Body of pancreas (tissue), 4 donors: ENCODE measurements around the gene EIF2AK2.

Experiments
- CTCF ChIP-seq, 7 experiments: fragments of 450-650 bp in 4 of 7; fragments of 200-600 bp in 3 of 7; sonication (generic) in 3 of 7; IDR thresholded peaks; one replicate each; pipeline ENCODE4 v1.5.1; 2016 to 2019; ENCODE audit warnings: antibody characterized with exemption in 7 of 7
- POLR2A ChIP-seq, 3 donors: fragments of 450-650 bp; IDR thresholded peaks; one replicate each; pipeline ENCODE4 v1.6.1; 2016; ENCODE audit warnings: antibody characterized with exemption in 3 of 3, mild to moderate bottlenecking in 2 of 3

GRCh38 chr2:37153224-37153623 is 3.6 kb downstream of the EIF2AK2 start:
- TF ChIP-seq CTCF (IDR thresholded peaks at IDR 0.05) (no peak), POLR2A (IDR thresholded peaks at IDR 0.05) (no peak)
